ENCODE measurements around the gene NINJ2. TPM values are rescaled to one million over a fixed set of nuclear protein-coding genes. Genes with fewer than 3 reads are reported as not detected.

Gene NINJ2
- total RNA-seq, 4 donors from 2014 or later, result 0.97 to 5.4 (median 2.3) TPM; not detected in 1

- no peaks in the 10 kb centered on the region for H3K36me3 ChIP-seq
- no peak overlapping the region for H3K4me3 ChIP-seq
- H3K27ac ChIP-seq, result peak overlapping the region; percentile 43 to 66
- intact Hi-C loops (cut with DNase I; ENCODE audit: low total_unique reads), result loop anchor here (2.0 to 10.0 kb wide), 2 partner anchors 66 to 1028 kb away; no protein-coding TSS in a partner anchor
- H3K27me3 ChIP-seq, result no peaks in the 10 kb centered on the region
- peak in 1 of 2 donors; percentile 6 for DNase-seq
- no peaks in the 10 kb centered on the region for H3K9me3 ChIP-seq
- no peaks in the 10 kb centered on the region for H3K4me1 ChIP-seq
- TF ChIP-seq CTCF (IDR thresholded peaks at IDR 0.05), result no peak
- no peak for TF ChIP-seq POLR2A (IDR thresholded peaks at IDR 0.05)
Measured at GRCh38 chr12:576615-577110, 86.6 kb downstream of the NINJ2 start.

GRCh38 chr12:575948-576614 lies 87.2 kb downstream of the NINJ2 start:
- peak overlapping the region; percentile 43 to 66 for H3K27ac ChIP-seq
- no peak for TF ChIP-seq POLR2A (IDR thresholded peaks at IDR 0.05)
- peak; percentile 97 to 100 (median 98) for TF ChIP-seq CTCF (IDR thresholded peaks at IDR 0.05)
- intact Hi-C loops (cut with DNase I; ENCODE audit: low total_unique reads), result loop anchor here (2.0 to 10.0 kb wide), 2 partner anchors 67 to 1029 kb away; no protein-coding TSS in a partner anchor
- H3K36me3 ChIP-seq, result no peaks in the 10 kb centered on the region
- no peak overlapping the region for H3K4me3 ChIP-seq
- no peaks in the 10 kb centered on the region for H3K4me1 ChIP-seq
- H3K27me3 ChIP-seq, result no peaks in the 10 kb centered on the region
- DNase-seq, result peak; percentile 67 to 83
- no peaks in the 10 kb centered on the region for H3K9me3 ChIP-seq

- intact Hi-C loops (cut with DNase I; ENCODE audit: low total_unique reads), result loop anchor here (10.0 kb wide), 1 partner anchor 1030 kb away; no protein-coding TSS in a partner anchor
- H3K9me3 ChIP-seq, result no peaks in the 10 kb centered on the region
- no peaks in the 10 kb centered on the region for H3K4me1 ChIP-seq
- H3K27me3 ChIP-seq, result no peaks in the 10 kb centered on the region
- DNase-seq, result no peak
- H3K27ac ChIP-seq, result peak overlapping the region; percentile 43 to 66
- TF ChIP-seq CTCF (IDR thresholded peaks at IDR 0.05) (no peak), POLR2A (IDR thresholded peaks at IDR 0.05) (no peak)
- H3K4me3 ChIP-seq, result no peak overlapping the region
- H3K36me3 ChIP-seq, result no peaks in the 10 kb centered on the region
Measured at GRCh38 chr12:575129-575502, 88.1 kb downstream of the NINJ2 start.

DNA sequence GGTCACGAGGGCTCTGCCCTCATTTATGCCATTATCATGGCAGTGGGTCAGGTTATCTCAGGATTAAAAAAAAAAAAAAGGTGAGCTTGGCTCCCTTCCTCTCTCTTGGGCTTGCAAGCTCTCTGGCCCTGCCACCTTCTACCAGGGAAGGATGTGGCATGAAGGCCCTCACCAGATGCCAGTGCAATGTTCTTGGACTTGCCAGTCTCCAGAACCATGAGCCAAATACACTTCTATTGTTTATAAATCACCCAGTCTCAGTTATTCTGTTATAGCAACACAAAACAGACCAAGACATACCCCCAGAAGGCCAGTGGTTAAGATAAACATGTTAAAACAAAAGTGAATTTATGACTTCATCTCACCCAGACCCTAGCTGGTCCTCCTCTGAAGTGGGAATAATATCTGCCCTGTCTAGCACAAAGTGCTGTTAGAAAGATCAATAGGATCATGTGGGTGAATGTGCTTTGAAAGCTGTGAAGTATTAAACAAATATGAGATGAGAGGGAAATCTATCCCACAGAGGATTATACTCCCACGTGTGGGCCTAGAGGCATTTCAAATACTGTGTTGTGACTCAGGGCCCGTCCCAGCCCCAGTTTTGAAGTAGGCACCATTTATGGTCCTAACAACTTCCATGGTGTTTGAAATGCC lies 88.6 kb downstream of the NINJ2 start:
- Histone ChIP-seq H3K27ac (peak overlapping the region; percentile 43 to 66), H3K4me1 (no peaks in the 10 kb centered on the region)
- TF ChIP-seq POLR2A (IDR thresholded peaks at IDR 0.05) (no peak), CTCF (IDR thresholded peaks at IDR 0.05) (no peak)

DNA sequence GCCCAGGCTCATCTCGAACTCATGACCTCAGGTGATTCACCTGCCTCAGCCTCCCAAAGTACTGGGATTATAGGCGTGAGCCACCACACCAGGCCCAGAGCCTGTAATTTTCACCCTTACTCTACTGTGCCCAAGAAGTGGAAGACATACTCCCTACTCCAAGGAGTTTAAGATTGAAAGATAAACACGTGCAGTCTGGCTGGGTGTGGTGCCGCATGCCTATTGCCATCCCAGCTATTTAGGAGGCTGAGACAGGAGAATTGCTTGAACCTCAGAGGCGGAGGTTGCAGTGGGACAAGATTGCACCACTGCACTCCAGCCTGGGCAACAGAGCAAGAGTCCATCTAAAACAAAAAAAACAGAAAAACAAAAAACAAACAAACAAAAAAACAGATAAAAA lies 90.0 kb downstream of the NINJ2 start:
- Histone ChIP-seq H3K27ac (no peak overlapping the region), H3K27me3 (no peaks in the 10 kb centered on the region)
- TF ChIP-seq POLR2A (IDR thresholded peaks at IDR 0.05), result no peak

More for the DNA sequence above, 88.6 kb downstream of the NINJ2 start:
- Histone ChIP-seq H3K9me3 (no peaks in the 10 kb centered on the region), H3K4me3 (no peak overlapping the region), H3K36me3 (no peaks in the 10 kb centered on the region), H3K27me3 (no peaks in the 10 kb centered on the region)
- no peak for DNase-seq
- intact Hi-C loops (cut with DNase I; ENCODE audit: low total_unique reads), result loop anchor here (5.0 to 10.0 kb wide), 2 partner anchors 178 to 1030 kb away; partner anchors contain the start of gene WNK1

More for the DNA sequence above, 90.0 kb downstream of the NINJ2 start:
- H3K9me3 ChIP-seq, result no peaks in the 10 kb centered on the region
- no peak for DNase-seq
- H3K36me3 ChIP-seq, result no peaks in the 10 kb centered on the region
- no peaks in the 10 kb centered on the region for H3K4me1 ChIP-seq
- no peak overlapping the region for H3K4me3 ChIP-seq
- intact Hi-C loops (cut with DNase I; ENCODE audit: low total_unique reads), result loop anchor here (5.0 to 10.0 kb wide), 2 partner anchors 179 to 1032 kb away; partner anchors contain the start of gene WNK1
